Stomach (tissue), 4 donors: Measurements from ENCODE around the gene SCN10A.

ENCODE experiments used
- EP300 ChIP-seq: sonication (generic); formaldehyde crosslinking; IDR thresholded peaks from one replicate; pipeline ENCODE4 v1.6.1; 2017; ENCODE audit warnings: antibody characterized with exemption
- POLR2A ChIP-seq, 4 donors: fragments of 450-650 bp; IDR thresholded peaks; one replicate each; pipeline ENCODE4 v1.6.1; 2016; ENCODE audit warnings: antibody characterized with exemption in 4 of 4, control low read depth in 2 of 4, mild to moderate bottlenecking in 1 of 4, moderate library complexity in 1 of 4
- POLR2AphosphoS5 ChIP-seq, 3 donors: sonication (generic); formaldehyde crosslinking; IDR thresholded peaks; one replicate each; pipeline ENCODE4 v1.6.1; 2016; ENCODE audit warnings: antibody characterized with exemption in 3 of 3
- TF ChIP-seq, protein P1 (sequence below), 7 experiments: fragments of 450-650 bp in 4 of 7; fragments of 200-600 bp in 3 of 7; sonication (generic) in 3 of 7; IDR thresholded peaks; one replicate each; pipeline ENCODE4 v1.5.1; 2016 to 2019; ENCODE audit warnings: antibody characterized with exemption in 7 of 7, control low read depth in 2 of 7, mild to moderate bottlenecking in 1 of 7

DNA sequence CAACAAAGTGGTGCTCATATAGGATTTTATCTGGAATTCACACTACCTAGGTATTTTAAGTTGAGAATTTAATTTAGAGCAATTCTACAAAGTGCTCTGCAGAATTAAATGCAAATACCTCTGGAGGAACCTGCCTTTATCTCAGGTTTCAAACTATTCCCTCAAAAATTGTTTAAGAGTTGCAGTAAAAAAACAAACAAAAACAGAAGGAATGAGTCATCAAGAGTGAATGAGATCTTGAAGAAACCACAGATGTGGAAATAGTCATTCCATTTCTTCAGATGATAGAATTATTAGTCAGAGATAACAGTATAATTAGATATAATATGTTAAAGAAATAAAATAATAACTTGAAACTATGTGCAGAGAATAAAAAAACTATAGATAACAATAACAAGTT lies 85.7 kb downstream of the SCN10A start:
- TF ChIP-seq, protein P1, sequence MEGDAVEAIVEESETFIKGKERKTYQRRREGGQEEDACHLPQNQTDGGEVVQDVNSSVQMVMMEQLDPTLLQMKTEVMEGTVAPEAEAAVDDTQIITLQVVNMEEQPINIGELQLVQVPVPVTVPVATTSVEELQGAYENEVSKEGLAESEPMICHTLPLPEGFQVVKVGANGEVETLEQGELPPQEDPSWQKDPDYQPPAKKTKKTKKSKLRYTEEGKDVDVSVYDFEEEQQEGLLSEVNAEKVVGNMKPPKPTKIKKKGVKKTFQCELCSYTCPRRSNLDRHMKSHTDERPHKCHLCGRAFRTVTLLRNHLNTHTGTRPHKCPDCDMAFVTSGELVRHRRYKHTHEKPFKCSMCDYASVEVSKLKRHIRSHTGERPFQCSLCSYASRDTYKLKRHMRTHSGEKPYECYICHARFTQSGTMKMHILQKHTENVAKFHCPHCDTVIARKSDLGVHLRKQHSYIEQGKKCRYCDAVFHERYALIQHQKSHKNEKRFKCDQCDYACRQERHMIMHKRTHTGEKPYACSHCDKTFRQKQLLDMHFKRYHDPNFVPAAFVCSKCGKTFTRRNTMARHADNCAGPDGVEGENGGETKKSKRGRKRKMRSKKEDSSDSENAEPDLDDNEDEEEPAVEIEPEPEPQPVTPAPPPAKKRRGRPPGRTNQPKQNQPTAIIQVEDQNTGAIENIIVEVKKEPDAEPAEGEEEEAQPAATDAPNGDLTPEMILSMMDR (IDR thresholded peaks at IDR 0.05) = no peak
- TF ChIP-seq EP300 = no peak
- TF ChIP-seq POLR2AphosphoS5 (IDR thresholded peaks at IDR 0.05) = no peak
- no peak for TF ChIP-seq POLR2A (IDR thresholded peaks at IDR 0.05)
